Measurements from ENCODE around the gene CSNK2B.

CSNK2B gene

GRCh38 chr6:31654574-31655348 lies 11.1 kb upstream of the CSNK2B start:
- peaks cover 15 to 47% of the 10 kb centered on the region in 2 experiments; a peak in 2 of 3 replicates for H3K36me3 ChIP-seq (ENCODE audit: control insufficient read depth in 2 of 2, insufficient read depth in 1 of 2, low read length in 2 of 2)
- 0 out of 2 replicates have a peak, but pooled peaks cover 6% of the 10 kb centered on the region for H3K4me1 ChIP-seq (ENCODE audit: control insufficient read depth, insufficient read depth, low read length)
- POLR2A ChIA-PET, result interaction anchor here (0.7 to 7.7 kb wide), 9 partner anchors 9 to 1317 kb away, joined by 3 to 180 read pairs (median 3); partner anchors contain the start of genes C6orf47, CSNK2B, DDX39B and GPANK1
- H3K9me3 ChIP-seq (ENCODE audit: control insufficient read depth, insufficient read depth, low read depth, low read length), result no peaks in the 10 kb centered on the region
- CTCF ChIA-PET, result interaction anchor here (0.7 to 2.5 kb wide), 5 partner anchors 9 to 140 kb away, joined by 4 to 12 read pairs (median 6); partner anchors contain the start of genes CSNK2B and GPANK1
- TF ChIP-seq SP2 (tag by site-specific recombination; IDR thresholded peaks at IDR 0.05) (no peak), EGR2 (tag by site-specific recombination; IDR thresholded peaks at IDR 0.05; ENCODE audit: low read depth) (no peak), INSM2 (tag by site-specific recombination; IDR thresholded peaks at IDR 0.05) (no peak), ZNF416 (tag by site-specific recombination; IDR thresholded peaks at IDR 0.05) (no peak), ZBTB7A (tag by site-specific recombination; IDR thresholded peaks at IDR 0.05; ENCODE audit: low read depth) (no peak), ZNF174 (tag by site-specific recombination; IDR thresholded peaks at IDR 0.05) (no peak), ZSCAN30 (tag by site-specific recombination; IDR thresholded peaks at IDR 0.05) (no peak), ZBTB48 (tag by site-specific recombination; IDR thresholded peaks at IDR 0.05) (no peak)
- H3K4me3 ChIP-seq (ENCODE audit: low read depth, low read length), result no peak overlapping the region
- no peak overlapping the region for H3K27ac ChIP-seq (ENCODE audit: extremely low read depth, low read depth, low read length)

- POLR2A ChIA-PET, result interaction anchor here (0.7 to 7.7 kb wide), 7 partner anchors 8 to 172 kb away, joined by 3 to 180 read pairs (median 4); partner anchors contain the start of genes C6orf47, CSNK2B, GPANK1 and HSPA1B
- CTCF ChIA-PET, result interaction anchor here (0.6 to 2.5 kb wide), 5 partner anchors 10 to 139 kb away, joined by 3 to 12 read pairs (median 4); partner anchors contain the start of genes ATP6V1G2, CSNK2B and GPANK1
- Histone ChIP-seq H3K9me3 (ENCODE audit: control insufficient read depth, insufficient read depth, low read depth, low read length) (no peaks in the 10 kb centered on the region), H3K4me1 (ENCODE audit: control insufficient read depth, insufficient read depth, low read length) (0 out of 2 replicates have a peak, but pooled peaks cover 6% of the 10 kb centered on the region), H3K36me3 (ENCODE audit: control insufficient read depth in 2 of 2, insufficient read depth in 1 of 2, low read length in 2 of 2) (peaks cover 7 to 39% of the 10 kb centered on the region in 2 experiments; a peak in 2 of 3 replicates), H3K27ac (ENCODE audit: extremely low read depth, low read depth, low read length) (no peak within 1 kb of the TSS), H3K4me3 (ENCODE audit: low read depth, low read length) (no peak within 1 kb of the TSS)
- TF ChIP-seq ZNF843 (tag by site-specific recombination; IDR thresholded peaks at IDR 0.05), result no peak
- TF ChIP-seq ZNF518A (tag by site-specific recombination; conservative IDR thresholded peaks at IDR 0.05; ENCODE audit: low read depth), result no peak
- TF ChIP-seq ZNF18 (tag by site-specific recombination; IDR thresholded peaks at IDR 0.05), result no peak
- no peak for TF ChIP-seq ZNF280C (tag by site-specific recombination; IDR thresholded peaks at IDR 0.05)
- no peak for TF ChIP-seq ZFHX2 (tag by site-specific recombination; conservative IDR thresholded peaks at IDR 0.05)
- no peak for TF ChIP-seq ZNF660 (tag by site-specific recombination; IDR thresholded peaks at IDR 0.05)
- TF ChIP-seq ZNF248 (tag by site-specific recombination; IDR thresholded peaks at IDR 0.05), result no peak
- no peak for TF ChIP-seq SP7 (tag by site-specific recombination; IDR thresholded peaks at IDR 0.05)
- TF ChIP-seq ZNF157 (tag by site-specific recombination; IDR thresholded peaks at IDR 0.05), result no peak
Observed at GRCh38 chr6:31655349-31656237, 10.3 kb upstream of the CSNK2B start, which contains the start of gene APOM. APOM (plus strand) TSS chr6:31655894; CDS start chr6:31655967, 73 bp downstream.
